COLO668 (cell line): ENCODE measurements around the gene KIAA1958.
"Not testable (repeated sequence)": the region's sequence is repeated elsewhere in the genome, so short reads cannot be mapped to it uniquely, and the experiment has no call there.

Source experiments
- DNase-seq: peaks from one replicate; lab custom pipeline; 2025; ENCODE audit not compliant: unreplicated experiment; lab: John Stamatoyannopoulos, UW

The KIAA1958 gene

DNA sequence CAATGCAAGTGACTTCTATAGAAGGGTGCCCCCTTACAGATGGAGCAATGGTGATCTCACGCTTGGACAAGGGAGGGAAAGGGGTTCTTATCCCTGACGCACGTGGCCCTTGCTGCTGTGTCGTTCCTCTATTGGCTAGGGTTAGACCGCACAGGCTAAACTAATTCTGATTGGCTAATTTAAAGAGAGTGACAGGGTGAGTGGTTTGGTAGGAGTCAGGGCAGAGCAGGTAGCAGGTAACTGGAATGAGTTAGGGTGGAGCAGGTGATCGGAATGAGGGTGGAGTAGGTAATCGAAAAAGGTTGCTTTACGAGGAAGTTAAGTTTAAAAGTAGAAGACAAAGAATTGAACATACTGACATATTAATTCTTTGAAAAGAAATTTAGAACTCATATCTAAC is 105.2 kb downstream of the KIAA1958 start:
- DNase-seq: not testable (repeated sequence)

- no peak for DNase-seq
Observed at GRCh38 chr9:112599732-112600131, 113.1 kb downstream of the KIAA1958 start.

DNA sequence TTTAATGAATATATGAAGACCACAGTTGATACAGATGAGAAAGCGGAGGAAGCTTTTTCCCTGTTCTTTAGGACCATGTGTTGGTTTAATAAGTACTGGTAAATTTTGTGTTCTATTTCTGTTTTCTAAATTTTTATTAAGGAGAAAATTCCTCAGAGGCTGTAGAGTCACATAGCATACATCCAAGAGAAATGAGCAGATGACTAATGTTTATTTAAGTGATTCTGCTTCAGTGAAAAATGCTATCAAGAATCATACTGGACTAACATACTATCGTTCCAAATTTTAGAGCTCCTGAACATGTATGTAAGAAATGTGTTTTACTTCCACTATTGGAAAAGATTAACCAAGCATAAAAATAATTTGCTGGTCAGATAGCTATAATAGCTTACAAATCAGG is 115.0 kb downstream of the KIAA1958 start:
- no peak for DNase-seq

GRCh38 chr9:112604790-112605189 is 118.2 kb downstream of the KIAA1958 start:
- DNase-seq: no peak

GRCh38 chr9:112605518-112605917 is 118.9 kb downstream of the KIAA1958 start:
- DNase-seq: no peak

- no peak for DNase-seq
Observed at GRCh38 chr9:112605963-112606699, 119.5 kb downstream of the KIAA1958 start.

DNA sequence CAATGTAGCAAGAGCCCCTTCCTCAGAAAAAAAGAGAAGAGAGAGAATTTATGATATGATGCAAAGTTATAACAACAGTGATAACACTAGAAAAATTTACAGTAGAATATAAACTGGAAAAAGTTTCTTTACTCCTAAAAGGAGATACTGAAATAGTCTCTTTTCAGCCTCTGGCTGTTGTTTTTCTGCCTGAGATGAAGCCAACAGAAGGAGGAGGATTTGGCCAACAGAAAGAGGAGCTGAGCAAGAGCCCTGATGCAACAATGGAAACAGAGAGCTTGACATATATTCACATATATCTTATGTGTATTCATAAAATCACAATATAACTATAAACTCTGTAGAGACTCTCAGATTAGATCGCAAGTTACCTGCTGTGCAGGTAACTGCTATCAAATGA is 122.2 kb downstream of the KIAA1958 start:
- DNase-seq: no peak

GRCh38 chr9:112615584-112616266 is 129.1 kb downstream of the KIAA1958 start:
- no peak for DNase-seq

GRCh38 chr9:112617371-112617770 is 130.7 kb downstream of the KIAA1958 start:
- DNase-seq: no peak

DNA sequence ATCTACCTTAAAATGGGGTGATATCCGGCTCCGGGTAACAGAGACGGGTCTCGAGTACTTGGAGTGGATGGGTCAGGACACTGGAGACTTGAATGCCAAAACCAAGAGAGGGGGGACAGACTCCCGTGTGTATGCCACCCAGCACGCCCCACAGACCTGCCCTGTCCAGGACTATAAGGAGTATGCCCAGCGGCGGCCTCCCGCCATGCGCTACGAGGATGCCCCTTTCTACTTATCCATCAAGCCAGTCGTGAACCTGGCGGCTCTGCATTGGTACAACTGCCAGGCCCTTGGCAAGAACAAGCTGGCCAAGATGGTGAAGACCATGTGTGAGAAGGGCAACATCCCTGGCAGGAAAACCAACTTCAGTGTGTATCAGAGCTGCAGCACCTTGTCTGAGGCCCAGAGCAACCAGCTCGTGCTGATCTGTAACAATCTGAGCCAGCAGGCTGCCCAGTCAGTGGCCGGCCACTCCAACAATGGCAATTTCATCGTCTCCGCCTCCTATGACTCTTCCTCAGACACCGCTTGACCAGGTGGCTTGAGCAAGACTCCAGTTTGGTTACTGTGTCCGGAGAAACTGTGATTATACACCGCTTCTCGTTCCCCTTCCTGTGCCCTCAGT is 131.9 kb downstream of the KIAA1958 start:
- DNase-seq: no peak

DNA sequence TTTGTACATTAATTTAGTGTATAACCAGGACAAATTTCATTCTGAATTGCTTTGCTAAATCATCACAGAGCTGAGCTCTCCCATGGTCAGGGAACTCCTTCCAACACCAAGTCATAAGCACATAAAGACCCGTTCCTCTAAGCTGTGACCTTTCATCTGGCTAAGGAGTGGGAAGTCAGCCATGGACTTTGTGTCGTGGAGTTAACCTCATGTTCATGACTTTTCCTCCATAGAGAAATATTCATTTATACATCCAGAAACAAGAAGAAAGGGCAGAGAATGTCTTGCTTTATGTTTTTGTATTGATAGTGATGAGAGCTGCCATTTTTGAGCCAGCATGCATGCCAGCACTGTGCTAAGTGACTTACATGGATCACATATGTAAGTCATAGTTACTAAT is 133.8 kb downstream of the KIAA1958 start:
- no peak for DNase-seq

DNA sequence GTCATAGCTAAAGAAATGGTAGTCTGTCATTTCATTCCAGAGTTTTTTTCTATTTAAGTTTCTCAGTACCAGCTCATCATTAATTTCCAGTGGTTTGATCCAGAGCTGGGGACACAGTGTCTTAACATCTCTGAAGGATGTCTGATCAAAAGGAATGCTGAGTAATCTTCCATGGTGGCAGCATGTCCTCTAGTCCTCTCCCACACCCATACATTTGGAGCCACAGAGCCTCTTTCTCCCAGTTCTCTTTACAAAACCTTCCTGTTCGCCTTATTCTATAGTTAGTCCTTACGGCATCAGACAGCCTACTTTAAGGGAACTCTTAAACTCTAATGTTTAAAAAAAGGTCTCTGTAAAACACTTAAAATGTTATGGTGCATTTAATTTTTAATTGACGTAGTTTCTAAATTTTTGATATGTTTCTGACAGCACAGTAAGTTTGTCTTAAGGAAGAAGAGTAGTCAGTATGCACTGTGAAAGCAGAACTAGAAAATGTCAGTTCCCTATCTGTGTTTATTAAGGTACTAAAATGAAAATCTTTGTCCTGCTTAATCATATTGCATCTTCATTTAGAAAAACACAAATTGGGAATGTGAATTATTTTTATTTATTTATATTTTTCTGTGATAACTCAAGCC is 134.5 kb downstream of the KIAA1958 start:
- DNase-seq: no peak

- no peak for DNase-seq
Observed at GRCh38 chr9:112623198-112623597, 136.6 kb downstream of the KIAA1958 start.

GRCh38 chr9:112624711-112625707 is 138.4 kb downstream of the KIAA1958 start:
- DNase-seq: no peak

- no peak for DNase-seq
Observed at GRCh38 chr9:112629671-112630485, 143.3 kb downstream of the KIAA1958 start.

DNA sequence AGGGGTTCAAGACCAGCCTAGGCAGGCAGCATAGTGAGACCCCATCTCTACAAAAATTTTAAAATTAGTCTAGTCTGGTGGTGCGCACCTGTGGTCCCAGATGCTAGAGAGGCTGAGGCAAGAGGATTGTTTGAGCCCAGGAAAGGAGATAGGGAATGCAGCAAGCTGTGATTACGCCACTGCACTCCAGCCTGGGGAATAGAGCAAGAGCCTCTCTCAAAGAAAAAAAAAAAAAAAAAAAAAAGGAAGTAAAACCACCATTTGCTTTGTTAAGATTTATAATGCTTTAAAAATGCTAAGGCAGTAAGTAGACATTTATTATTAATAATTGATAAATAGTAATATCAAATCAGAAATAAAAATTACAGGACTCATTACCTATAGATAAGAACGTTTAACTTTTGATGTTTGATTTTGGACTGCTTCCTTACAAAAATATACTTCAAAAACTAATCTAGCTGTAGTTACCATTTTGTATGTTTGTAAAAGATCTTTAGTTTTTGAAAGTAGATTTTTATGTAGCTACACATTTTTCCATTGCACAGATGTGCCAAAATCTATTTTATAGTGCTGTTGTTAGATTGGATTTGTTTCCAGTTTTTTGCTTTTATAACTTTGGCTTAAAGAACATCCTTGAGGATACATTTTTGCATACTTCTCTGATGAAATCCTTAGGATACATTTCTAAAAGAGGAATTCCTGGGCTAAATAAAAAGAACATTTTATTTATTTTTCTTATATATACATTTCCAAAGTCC is 144.9 kb downstream of the KIAA1958 start:
- DNase-seq: no peak

GRCh38 chr9:112640311-112640710 is 153.7 kb downstream of the KIAA1958 start:
- DNase-seq: no peak

DNA sequence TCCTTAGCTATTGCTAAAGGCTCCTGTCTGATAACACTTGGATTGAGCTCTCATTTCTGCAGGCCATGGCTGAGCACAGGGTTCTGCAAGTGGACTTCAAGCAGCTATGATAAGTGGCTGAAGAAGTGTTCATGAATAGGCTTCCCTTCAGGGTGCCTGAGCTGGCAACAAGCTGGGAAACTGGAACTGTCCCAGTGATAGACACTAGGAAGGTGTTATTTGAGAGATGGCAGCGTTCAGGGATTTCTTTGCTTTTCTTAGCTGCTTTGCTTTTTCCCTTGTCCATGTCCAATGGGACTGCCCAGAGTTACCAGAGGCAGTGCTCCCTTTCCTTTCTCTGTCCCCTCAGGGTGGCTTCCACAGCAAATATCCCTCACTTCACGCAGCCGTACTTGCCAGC is 155.5 kb downstream of the KIAA1958 start:
- no peak for DNase-seq

DNA sequence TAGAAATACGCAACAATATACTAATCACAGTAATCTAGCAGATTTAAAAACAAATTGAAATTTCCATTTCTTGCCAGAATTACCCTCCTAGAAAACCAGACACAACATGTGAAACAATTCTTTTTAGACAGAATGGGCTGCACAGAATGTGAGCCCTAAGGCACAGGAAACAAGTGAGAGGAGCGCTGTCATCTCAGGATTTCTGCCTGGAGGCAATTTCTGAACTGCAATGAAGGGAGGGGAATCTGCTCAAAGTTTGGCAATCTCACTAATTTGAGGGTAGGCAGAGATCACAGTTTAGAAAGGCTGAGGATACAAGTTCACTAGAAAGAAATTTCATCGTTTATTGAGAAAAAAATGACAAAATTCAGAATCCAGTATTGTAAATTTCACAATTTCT is 161.0 kb downstream of the KIAA1958 start:
- DNase-seq: no peak
